ENCODE results near the gene HSDL1. TPM values are rescaled to one million over a fixed set of nuclear protein-coding genes. Genes with fewer than 3 reads are reported as not detected.

The HSDL1 gene
- total and polyA plus RNA-seq, 2 of the 8 experiments (the other 6 are each of a cell fraction or from before 2014, with no cell fraction given), result 25.0 to 55.7 TPM

- no peak overlapping the region for H3K4me2 ChIP-seq (ENCODE audit: insufficient read depth in 1 of 2, low read depth in 2 of 2, low read length in 2 of 2)
- ChIA-PET POLR2A (ENCODE audit: partially characterized antibody) (interaction anchor here (0.6 kb wide), 1 partner anchor 29 kb away, joined by 3 read pairs; no protein-coding TSS in a partner anchor), CTCF (ENCODE audit: partially characterized antibody) (interaction anchor here (1.0 to 2.0 kb wide), 3 partner anchors 11 to 21 kb away, joined by 3 to 9 read pairs (median 4); no protein-coding TSS in a partner anchor)
- no peak overlapping the region for H3K4ac ChIP-seq (replicated peaks; ENCODE audit: insufficient read length, low read depth, low read length)
- H3K27me3 ChIP-seq (replicated peaks in 1 of 4; ENCODE audit: control insufficient read depth in 3 of 4, extremely low read depth in 1 of 4, insufficient read depth in 3 of 4, low read length in 3 of 4), result no peaks in the 10 kb centered on the region
- peaks cover 13 to 34% (median 23%) of the 10 kb centered on the region in 4 experiments; a peak in 7 of 8 replicates for H3K36me3 ChIP-seq (ENCODE audit: control insufficient read depth in 2 of 4, insufficient read depth in 4 of 4, low read length in 3 of 4)
- no peak overlapping the region for H3K27ac ChIP-seq (ENCODE audit: low read depth, low read length)
- no peak overlapping the region for H2BK15ac ChIP-seq (ENCODE audit: low read length)
- H2BK120ac ChIP-seq (replicated peaks; ENCODE audit: low read depth, low read length), result no peak overlapping the region
- no peak overlapping the region for H3K56ac ChIP-seq (replicated peaks; ENCODE audit: insufficient read length, low read depth, low read length)
- FAIRE-seq, result no peak
- no peak overlapping the region for H4K5ac ChIP-seq (ENCODE audit: insufficient read length, low read depth, low read length)
- no peak overlapping the region for H2BK12ac ChIP-seq (ENCODE audit: low read depth, low read length)
- H3K4me1 ChIP-seq (replicated peaks in 1 of 4; ENCODE audit: control insufficient read depth in 3 of 4, insufficient read depth in 4 of 4, low read length in 3 of 4), result no peaks in the 10 kb centered on the region
- no peak overlapping the region for H2BK5ac ChIP-seq (ENCODE audit: low read depth, low read length)
- H4K20me1 ChIP-seq (replicated peaks in 1 of 2; ENCODE audit: control insufficient read depth in 1 of 2, insufficient read depth in 2 of 2, low read length in 2 of 2), result peaks cover 0 to 4% of the 10 kb centered on the region in 2 experiments
- no peak overlapping the region for H3K18ac ChIP-seq (ENCODE audit: extremely low read depth, low read length)
- H4K91ac ChIP-seq (replicated peaks; ENCODE audit: insufficient read length, low read length), result no peak overlapping the region
- no peaks in the 10 kb centered on the region for H3K23me2 ChIP-seq (ENCODE audit: low read depth, low read length)
- no peak overlapping the region for H2AK5ac ChIP-seq (ENCODE audit: low read depth, low read length)
- no peak overlapping the region for H4K8ac ChIP-seq (ENCODE audit: extremely low read depth, insufficient read depth, low read length)
- H2AFZ ChIP-seq (ENCODE audit: low read length), result no peak overlapping the region
- H3K9me3 ChIP-seq (ENCODE audit: insufficient read depth in 2 of 2, low read depth in 1 of 2, low read length in 1 of 2), result no peaks in the 10 kb centered on the region
- H3K9ac ChIP-seq (replicated peaks in 1 of 4; ENCODE audit: extremely low read depth in 1 of 4, low read depth in 3 of 4, low read length in 3 of 4), result no peak overlapping the region
- no peak for TF ChIP-seq KDM4A (IDR thresholded peaks at IDR 0.05; ENCODE audit: low read depth, low read length, severe bottlenecking)
- TF ChIP-seq CBX5 (IDR thresholded peaks at IDR 0.05; ENCODE audit: low read depth, low read length), result no peak
- TF ChIP-seq, protein P1, sequence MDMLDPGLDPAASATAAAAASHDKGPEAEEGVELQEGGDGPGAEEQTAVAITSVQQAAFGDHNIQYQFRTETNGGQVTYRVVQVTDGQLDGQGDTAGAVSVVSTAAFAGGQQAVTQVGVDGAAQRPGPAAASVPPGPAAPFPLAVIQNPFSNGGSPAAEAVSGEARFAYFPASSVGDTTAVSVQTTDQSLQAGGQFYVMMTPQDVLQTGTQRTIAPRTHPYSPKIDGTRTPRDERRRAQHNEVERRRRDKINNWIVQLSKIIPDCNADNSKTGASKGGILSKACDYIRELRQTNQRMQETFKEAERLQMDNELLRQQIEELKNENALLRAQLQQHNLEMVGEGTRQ (IDR thresholded peaks at IDR 0.05; ENCODE audit: low read length), result no peak
- no peak for TF ChIP-seq TBP (IDR thresholded peaks at IDR 0.05; ENCODE audit: low read depth, low read length)
- no peak for TF ChIP-seq JUN (IDR thresholded peaks at IDR 0.05; ENCODE audit: low read depth, low read length)
- TF ChIP-seq BACH1 (IDR thresholded peaks at IDR 0.05; ENCODE audit: low read length), result no peak
- TF ChIP-seq EGR1 (IDR thresholded peaks at IDR 0.05; ENCODE audit: borderline replicate concordance, low read depth, low read length), result no peak
- TF ChIP-seq KDM5A (IDR thresholded peaks at IDR 0.05; ENCODE audit: low read length), result no peak
- no peak for TF ChIP-seq SP4 (IDR thresholded peaks at IDR 0.05; ENCODE audit: low read length)
- TF ChIP-seq, protein P2, sequence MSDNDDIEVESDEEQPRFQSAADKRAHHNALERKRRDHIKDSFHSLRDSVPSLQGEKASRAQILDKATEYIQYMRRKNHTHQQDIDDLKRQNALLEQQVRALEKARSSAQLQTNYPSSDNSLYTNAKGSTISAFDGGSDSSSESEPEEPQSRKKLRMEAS (IDR thresholded peaks at IDR 0.05), result no peak
- no peak for TF ChIP-seq SIRT6 (IDR thresholded peaks at IDR 0.05; ENCODE audit: low read length)
- no peak for TF ChIP-seq CREB1 (IDR thresholded peaks at IDR 0.05)
- TF ChIP-seq MAFK (IDR thresholded peaks at IDR 0.05; ENCODE audit: low read depth, low read length), result no peak
- no peaks in the 10 kb centered on the region; the same call in 1 of the 2 replicates for H3K79me1 ChIP-seq (ENCODE audit: low read depth, low read length)
- no peak overlapping the region for H2BK20ac ChIP-seq (ENCODE audit: low read length)
- no peak overlapping the region for H3K23ac ChIP-seq (ENCODE audit: insufficient read length)
- WGBS, 2 experiments (ENCODE audit: extremely low coverage in 1 of 2, insufficient coverage in 1 of 2, insufficient read length in 1 of 2, insufficient replicate concordance in 2 of 2, low coverage in 1 of 2, low lambda C conversion rate in 2 of 2, missing lambda C conversion rate in 1 of 2), result 93% methylated on average over 6 of the region's 6 CpGs; no CpG with 5 or more reads in 1 of the 2 experiments
- no peak for DNase-seq (ENCODE audit: low read depth in 1 of 2, low spot score in 2 of 2)
- H3K4me3 ChIP-seq (ENCODE audit: extremely low read depth in 1 of 4, insufficient read depth in 2 of 4, low read depth in 3 of 4, low read length in 4 of 4), result no peak overlapping the region
- H3K79me2 ChIP-seq (ENCODE audit: control insufficient read depth in 1 of 2, insufficient read depth in 2 of 2, low read length in 2 of 2), result peaks cover 0 to 8% of the 10 kb centered on the region in 2 experiments; a peak in 2 of 4 replicates
- H3K14ac ChIP-seq (ENCODE audit: insufficient read length), result no peak overlapping the region
Measured at GRCh38 chr16:84079664-84080063, 65.3 kb downstream of the HSDL1 start.
